Activated CD4-positive, alpha-beta T cell treated with anti-CD3 and anti-CD28 coated beads, Interleukin-2, amount 10 ng/mL, durations not matched to agents 7 days and 5 days (primary cell): ENCODE results near the gene TTC16. TPM values are rescaled to one million over a fixed set of nuclear protein-coding genes. Genes with fewer than 3 reads are reported as not detected.

Experiments
- CTCF ChIA-PET: fragments of 350-600 bp; sonication (Branson Sonifier 250); formaldehyde crosslinking; loops from one replicate; lab custom pipeline; 2021; ENCODE audit warnings: antibody characterized with exemption; lab: Charles Lee
- POLR2A ChIA-PET: fragments of 350-600 bp; sonication (Branson Sonifier 250); formaldehyde crosslinking; loops from one replicate; lab custom pipeline; 2021; ENCODE audit warnings: antibody characterized with exemption; lab: Charles Lee
- DNase-seq: peaks from one replicate; pipeline ENCODE4 v3.0.0-alpha.2; 2020
- H3K27ac Mint-ChIP-seq: one replicate; pipeline ENCODE4 v1.8.0; 2021; ENCODE audit warnings: mild to moderate bottlenecking, moderate library complexity, mixed read lengths
- H3K27me3 Mint-ChIP-seq: one replicate; pipeline ENCODE4 v1.8.0; 2021; ENCODE audit warnings: mixed read lengths
- H3K36me3 Mint-ChIP-seq: one replicate; pipeline ENCODE4 v1.8.0; 2021; ENCODE audit warnings: low read depth, mixed read lengths
- H3K4me1 Mint-ChIP-seq: one replicate; pipeline ENCODE4 v1.8.0; 2021; ENCODE audit warnings: mixed read lengths
- H3K4me3 Mint-ChIP-seq: one replicate; pipeline ENCODE4 v1.8.0; 2021; ENCODE audit warnings: mild to moderate bottlenecking, moderate library complexity, mixed read lengths
- H3K9me3 Mint-ChIP-seq: one replicate; pipeline ENCODE4 v1.8.0; 2021; ENCODE audit warnings: mixed read lengths
- total RNA-seq, 2 experiments: library from RNA; stranded (reverse); gene quantifications; one replicate each; pipeline ENCODE4 v1.2.3, GENCODE V29; 2021

Gene TTC16
- total RNA-seq, 2 experiments from 2014 or later = 1.2 to 1.6 TPM

DNA sequence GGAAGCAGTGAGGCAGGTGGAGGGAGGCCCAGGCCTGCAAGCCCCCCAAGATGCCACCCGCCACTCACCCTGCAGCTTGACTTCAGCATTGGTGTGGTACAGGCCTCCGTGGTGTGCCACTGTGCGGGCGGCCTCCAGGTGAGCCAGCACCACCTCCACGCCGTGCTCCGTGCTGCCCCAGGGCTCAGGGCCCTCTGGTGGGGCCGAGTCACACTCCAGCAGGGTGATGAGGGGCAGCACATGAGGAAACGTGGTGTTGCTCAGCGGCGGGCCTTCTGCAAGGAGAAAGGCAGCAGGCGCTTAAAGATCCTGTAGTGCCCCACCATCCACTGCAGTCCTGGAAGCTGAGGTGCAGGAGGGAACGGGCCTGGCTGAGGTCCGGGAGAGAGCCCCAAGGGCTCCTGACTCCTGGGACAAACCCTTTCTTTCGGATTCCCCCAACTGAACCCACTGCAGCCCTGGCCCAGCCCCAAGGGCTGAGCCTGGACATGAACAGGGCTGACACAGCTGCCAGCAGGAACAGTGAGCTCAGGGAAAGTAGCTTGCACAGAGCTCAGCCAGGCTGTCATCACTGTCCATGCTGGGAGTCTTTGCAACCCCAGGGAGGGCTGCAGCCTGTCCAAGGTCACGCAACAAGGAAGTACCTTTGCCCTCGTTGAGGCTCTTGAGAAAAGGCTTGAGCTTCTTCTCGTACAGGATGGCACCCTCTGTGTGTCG is 23.9 kb downstream of the TTC16 start:
- ChIA-PET POLR2A (no interaction called here), CTCF (interaction anchor here (1.0 to 2.9 kb wide), 2 partner anchors 27 to 182 kb away, joined by 4 to 9 read pairs; no protein-coding TSS in a partner anchor)
- Mint-ChIP-seq H3K36me3 (peaks cover 33% of the 10 kb centered on the region), H3K4me3 (no peak overlapping the region), H3K4me1 (peaks cover 15% of the 10 kb centered on the region), H3K27me3 (no peaks in the 10 kb centered on the region), H3K27ac (no peak overlapping the region), H3K9me3 (no peaks in the 10 kb centered on the region)
- DNase-seq = no peak

DNA sequence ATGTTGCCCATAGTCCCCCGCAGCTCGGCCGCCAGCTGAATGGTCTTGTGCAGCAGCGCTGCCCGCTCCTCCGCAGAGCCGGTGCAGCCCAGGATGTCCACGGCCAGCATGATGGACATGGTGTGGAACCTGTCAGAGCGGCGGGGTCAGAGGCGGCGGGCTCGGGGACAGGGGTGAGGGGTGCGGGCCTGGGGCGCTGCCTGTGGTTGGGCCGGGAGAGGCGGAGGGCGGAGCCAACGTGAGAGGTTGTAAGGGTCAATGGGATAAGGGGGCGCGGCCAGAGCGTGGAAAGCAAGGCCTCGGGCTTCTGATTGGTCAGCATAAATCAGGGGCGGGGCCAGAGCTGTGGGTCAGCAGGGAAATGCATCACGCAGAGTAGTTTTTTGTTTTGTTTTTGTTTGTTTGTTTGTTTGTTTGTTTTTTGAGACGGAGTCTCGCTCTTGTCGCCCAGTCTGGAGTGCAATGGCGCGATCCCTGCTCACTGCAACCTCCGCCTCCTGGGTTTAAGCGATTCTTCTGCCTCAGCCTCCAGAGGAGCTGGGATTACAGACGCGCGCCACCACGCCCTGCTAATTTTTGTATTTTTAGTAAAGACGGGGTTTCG is 26.1 kb downstream of the TTC16 start:
- ChIA-PET POLR2A (no interaction called here), CTCF (interaction anchor here (0.7 to 4.3 kb wide), 4 partner anchors 7 to 443 kb away, joined by 3 to 29 read pairs (median 6); partner anchors contain the start of gene TOR2A)
- no peaks in the 10 kb centered on the region for H3K9me3 Mint-ChIP-seq
- no peak overlapping the region for H3K4me3 Mint-ChIP-seq
- no peak overlapping the region for H3K27ac Mint-ChIP-seq
- DNase-seq = no peak
- H3K4me1 Mint-ChIP-seq = peaks cover 4% of the 10 kb centered on the region
- H3K36me3 Mint-ChIP-seq = peaks cover 48% of the 10 kb centered on the region
- no peaks in the 10 kb centered on the region for H3K27me3 Mint-ChIP-seq

DNA sequence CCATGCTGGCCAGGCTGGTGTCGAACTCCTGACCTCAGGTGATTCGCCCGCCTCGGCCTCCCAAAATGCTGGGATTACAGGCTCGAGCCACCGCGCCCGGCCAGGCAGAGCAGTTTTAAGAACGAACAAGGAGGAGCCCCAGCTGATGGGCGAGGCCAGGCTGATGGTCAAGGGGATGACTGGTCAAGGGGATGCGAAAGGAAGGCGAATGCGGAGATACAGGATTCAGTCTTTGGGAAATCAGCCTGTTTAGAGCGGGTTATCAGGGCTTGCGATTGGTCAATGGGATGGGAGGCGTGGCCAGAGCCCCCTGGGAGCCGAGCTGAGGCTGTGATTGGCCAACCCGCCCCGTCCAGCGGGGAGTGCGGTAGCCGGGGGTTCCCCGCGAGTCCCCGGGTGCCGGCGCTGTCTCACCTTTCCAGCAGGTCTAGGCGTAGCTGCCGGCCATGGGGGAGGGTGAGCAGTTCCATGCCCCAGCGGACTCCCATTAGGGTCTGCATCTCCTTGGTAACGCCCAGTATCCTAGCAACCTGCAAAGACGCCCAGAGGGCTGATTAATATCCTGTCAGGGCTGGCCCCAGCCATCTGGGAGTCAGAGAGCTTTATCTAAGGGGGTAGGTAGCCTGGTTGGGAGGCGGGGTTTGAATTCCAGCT is 26.7 kb downstream of the TTC16 start:
- POLR2A ChIA-PET = no interaction called here

GRCh38 chr9:127744398-127745110 is 28.7 kb downstream of the TTC16 start:
- ChIA-PET POLR2A (no interaction called here), CTCF (interaction anchor here (0.6 to 4.3 kb wide), 5 partner anchors 9 to 26 kb away, joined by 3 to 29 read pairs (median 5); partner anchors contain the start of gene TOR2A)
- peaks cover 45% of the 10 kb centered on the region for H3K36me3 Mint-ChIP-seq
- peaks cover 5% of the 10 kb centered on the region for H3K4me1 Mint-ChIP-seq
- no peak for DNase-seq
- H3K27me3 Mint-ChIP-seq = no peaks in the 10 kb centered on the region
- no peaks in the 10 kb centered on the region for H3K9me3 Mint-ChIP-seq
- H3K27ac Mint-ChIP-seq = no peak overlapping the region
- H3K4me3 Mint-ChIP-seq = no peak overlapping the region

More for the DNA sequence above, 26.7 kb downstream of the TTC16 start:
- CTCF ChIA-PET = interaction anchor here (2.9 to 4.3 kb wide), 2 partner anchors 7 to 179 kb away, joined by 9 to 29 read pairs; partner anchors contain the start of gene TOR2A
- H3K4me1 Mint-ChIP-seq = peaks cover 5% of the 10 kb centered on the region
- no peak for DNase-seq
- no peaks in the 10 kb centered on the region for H3K27me3 Mint-ChIP-seq
- H3K27ac Mint-ChIP-seq = no peak overlapping the region
- no peaks in the 10 kb centered on the region for H3K9me3 Mint-ChIP-seq
- no peak overlapping the region for H3K4me3 Mint-ChIP-seq
- H3K36me3 Mint-ChIP-seq = peaks cover 46% of the 10 kb centered on the region

DNA sequence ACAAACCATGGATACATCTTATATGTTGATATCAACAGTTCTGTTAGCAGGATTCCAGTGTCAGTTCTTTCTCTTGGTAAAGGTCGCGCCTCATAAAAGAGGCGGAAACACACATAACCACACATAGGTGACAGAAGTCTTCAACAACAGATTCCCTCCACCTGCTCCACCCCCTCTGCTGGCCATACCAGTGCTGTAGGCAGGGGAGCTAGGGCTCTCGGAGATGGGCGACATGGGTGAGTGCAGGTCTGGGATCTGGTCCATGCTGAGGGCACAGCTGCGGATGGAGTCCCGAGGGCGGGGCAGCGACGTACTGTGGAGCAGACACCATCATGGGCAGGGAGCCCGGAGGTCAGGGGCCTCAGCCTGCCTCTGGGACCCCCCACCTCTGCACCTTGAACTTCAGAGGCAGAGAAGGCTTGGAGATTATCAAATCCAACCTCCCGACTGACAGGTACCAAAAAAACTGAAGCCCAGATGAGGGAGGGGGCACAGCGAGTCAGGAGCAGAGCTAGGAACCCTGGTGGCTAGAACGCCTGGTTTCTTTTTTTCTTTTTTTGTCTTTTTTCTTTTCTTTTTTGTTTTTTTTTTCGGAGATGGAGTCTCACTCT is 31.2 kb downstream of the TTC16 start:
- Mint-ChIP-seq H3K36me3 (peaks cover 47% of the 10 kb centered on the region), H3K27me3 (no peaks in the 10 kb centered on the region), H3K27ac (peak overlapping the region; percentile 36), H3K9me3 (no peaks in the 10 kb centered on the region), H3K4me3 (no peak overlapping the region), H3K4me1 (peaks cover 5% of the 10 kb centered on the region)
- CTCF ChIA-PET = interaction anchor here (0.9 to 1.7 kb wide), 4 partner anchors 12 to 244 kb away, joined by 3 to 6 read pairs (median 4); partner anchors contain the start of gene TOR2A
- POLR2A ChIA-PET = interaction anchor here (0.6 kb wide), 2 partner anchors 72 to 168 kb away, joined by 3 to 7 read pairs; no protein-coding TSS in a partner anchor
- peak; percentile 47 for DNase-seq

- H3K36me3 Mint-ChIP-seq = peaks cover 41% of the 10 kb centered on the region
Observed at GRCh38 chr9:127749090-127749787, 33.4 kb downstream of the TTC16 start.

DNA sequence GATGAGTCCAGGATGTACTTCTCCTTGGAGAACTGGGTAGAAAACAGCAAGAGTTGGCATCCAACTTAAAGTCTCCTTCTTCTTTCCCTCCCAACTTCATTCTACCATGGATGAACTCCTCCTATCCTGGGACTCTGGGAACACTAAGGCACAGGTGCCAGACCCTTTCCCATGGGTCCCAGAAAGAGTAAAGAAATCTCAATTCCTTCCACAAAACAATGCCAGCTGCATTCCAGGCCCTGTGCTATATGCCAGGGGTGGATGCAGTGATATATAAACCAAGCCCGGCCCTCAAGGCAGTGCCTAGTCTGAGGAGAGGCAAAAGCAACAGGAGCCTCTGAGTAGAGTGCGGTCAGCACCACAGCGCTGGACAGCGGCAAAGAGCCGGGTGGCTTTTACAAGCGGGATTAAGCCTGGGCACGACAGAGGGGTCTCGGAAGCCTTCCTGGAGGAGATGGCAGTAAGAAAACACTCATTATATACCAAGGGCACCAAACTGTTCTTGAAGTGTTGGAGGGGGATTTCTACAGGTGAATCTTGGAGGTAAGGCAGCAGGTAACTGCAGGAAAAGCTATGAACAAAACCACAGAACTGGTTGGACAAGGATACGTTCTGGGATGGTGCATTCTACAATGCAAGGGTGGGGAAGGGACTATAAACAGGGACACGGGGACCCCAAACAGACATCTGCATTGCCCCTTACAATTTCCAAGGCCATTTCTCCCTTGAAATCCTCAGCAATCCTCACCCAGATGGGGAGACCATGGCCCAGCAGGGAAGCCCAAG is 35.6 kb downstream of the TTC16 start:
- H3K27me3 Mint-ChIP-seq = no peaks in the 10 kb centered on the region
- CTCF ChIA-PET = no interaction called here
- no peak overlapping the region for H3K27ac Mint-ChIP-seq
- POLR2A ChIA-PET = interaction anchor here (0.6 kb wide), 1 partner anchor 26 kb away, joined by 3 read pairs; no protein-coding TSS in a partner anchor
- peaks cover 5% of the 10 kb centered on the region for H3K4me1 Mint-ChIP-seq
- no peak for DNase-seq
- peaks cover 29% of the 10 kb centered on the region for H3K36me3 Mint-ChIP-seq
- H3K4me3 Mint-ChIP-seq = no peak overlapping the region
- no peaks in the 10 kb centered on the region for H3K9me3 Mint-ChIP-seq

More at GRCh38 chr9:127749090-127749787, 33.4 kb downstream of the TTC16 start:
- no peaks in the 10 kb centered on the region for H3K27me3 Mint-ChIP-seq
- peaks cover 5% of the 10 kb centered on the region for H3K4me1 Mint-ChIP-seq
- no peak overlapping the region for H3K4me3 Mint-ChIP-seq
- DNase-seq = no peak
- no peaks in the 10 kb centered on the region for H3K9me3 Mint-ChIP-seq
- ChIA-PET POLR2A (no interaction called here), CTCF (no interaction called here)
- H3K27ac Mint-ChIP-seq = no peak overlapping the region

- peaks cover 19% of the 10 kb centered on the region for H3K36me3 Mint-ChIP-seq
- POLR2A ChIA-PET = no interaction called here
Observed at GRCh38 chr9:127753148-127753547, 37.3 kb downstream of the TTC16 start.

DNA sequence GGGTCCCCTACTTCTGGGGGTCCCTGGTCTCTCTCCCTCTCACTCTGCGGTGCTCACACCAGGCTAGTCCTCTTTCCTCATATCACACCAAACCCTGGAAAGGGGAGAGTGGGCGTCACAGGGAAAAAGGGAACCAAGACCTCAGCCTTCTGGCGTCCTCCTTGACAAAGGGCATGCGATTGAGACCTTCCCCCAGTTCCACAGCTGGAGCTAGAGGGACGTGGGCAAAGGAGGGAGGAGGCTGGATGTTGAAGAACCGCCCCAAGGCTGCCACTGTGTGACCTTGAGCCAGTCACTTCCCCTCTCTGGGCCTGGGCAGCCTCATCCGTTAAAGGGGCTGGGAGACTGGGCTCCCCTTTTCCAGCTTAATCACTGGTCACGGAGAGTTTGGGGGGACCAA is 37.7 kb downstream of the TTC16 start:
- H3K36me3 Mint-ChIP-seq = peaks cover 19% of the 10 kb centered on the region
- ChIA-PET POLR2A (no interaction called here), CTCF (interaction anchor here (0.8 to 1.6 kb wide), 2 partner anchors 10 to 19 kb away, joined by 3 to 5 read pairs; partner anchors contain the start of gene TOR2A)
- H3K27ac Mint-ChIP-seq = no peak overlapping the region
- no peak overlapping the region for H3K4me3 Mint-ChIP-seq
- no peak for DNase-seq
- H3K9me3 Mint-ChIP-seq = no peaks in the 10 kb centered on the region
- peaks cover 2% of the 10 kb centered on the region for H3K4me1 Mint-ChIP-seq
- no peaks in the 10 kb centered on the region for H3K27me3 Mint-ChIP-seq

More at GRCh38 chr9:127753148-127753547, 37.3 kb downstream of the TTC16 start:
- Mint-ChIP-seq H3K9me3 (no peaks in the 10 kb centered on the region), H3K4me1 (no peaks in the 10 kb centered on the region), H3K27ac (no peak overlapping the region), H3K27me3 (no peaks in the 10 kb centered on the region), H3K4me3 (no peak overlapping the region)
- DNase-seq = no peak
- CTCF ChIA-PET = interaction anchor here (1.6 kb wide), 1 partner anchor 18 kb away, joined by 5 read pairs; the partner anchor contains the start of gene TOR2A

DNA sequence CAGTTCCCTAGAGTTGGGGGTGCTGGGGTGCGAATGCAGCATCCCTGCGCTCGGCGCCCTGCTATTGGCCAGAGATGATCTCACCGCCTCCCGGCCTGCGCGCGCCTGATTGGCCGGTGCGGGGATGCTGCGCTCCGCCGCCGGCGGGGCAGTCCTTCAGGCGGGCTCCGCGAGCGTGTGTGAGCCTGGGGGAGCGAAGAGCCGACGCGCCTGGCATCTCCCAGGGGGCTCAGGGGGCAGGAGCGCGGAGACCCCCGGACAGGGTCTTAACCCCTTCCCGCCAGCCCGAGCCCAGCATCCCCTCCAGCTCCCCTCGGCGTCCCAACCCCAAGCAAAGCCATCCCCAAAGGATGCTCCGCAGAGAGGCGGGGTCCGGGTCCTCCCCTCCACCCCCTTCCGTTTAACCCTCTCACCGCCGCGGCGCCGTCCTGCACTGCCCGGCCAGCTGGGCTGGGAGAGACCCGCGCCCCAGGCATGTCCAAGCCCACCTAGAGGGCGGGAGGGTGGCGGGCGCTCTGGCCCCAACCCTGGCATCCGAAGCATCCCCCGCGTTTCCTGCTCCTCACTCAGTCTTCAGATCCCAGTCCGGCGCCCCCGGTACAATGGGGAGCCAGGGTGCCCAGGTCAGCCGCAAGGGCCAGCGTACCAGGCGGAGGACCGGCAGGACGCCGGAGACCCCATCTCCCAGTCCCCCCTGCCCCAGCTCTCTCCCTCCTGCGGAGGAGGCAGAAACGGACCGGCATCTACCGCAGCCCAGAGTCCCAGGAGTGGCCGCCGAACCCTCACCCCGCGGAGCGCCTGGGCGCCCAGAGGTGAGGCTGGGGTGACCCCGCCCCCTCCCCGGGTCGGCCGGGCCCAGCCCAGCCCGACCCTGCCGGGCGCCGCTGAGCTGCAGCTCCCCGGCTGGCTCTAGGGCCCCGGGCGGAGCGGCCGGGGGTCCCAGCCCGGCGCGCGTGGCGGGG is 38.5 kb downstream of the TTC16 start:
- ChIA-PET POLR2A (no interaction called here), CTCF (interaction anchor here (0.7 to 1.6 kb wide), 3 partner anchors 9 to 20 kb away, joined by 3 to 5 read pairs (median 3); partner anchors contain the start of gene TOR2A)
- Mint-ChIP-seq H3K4me3 (no peak overlapping the region), H3K27me3 (no peaks in the 10 kb centered on the region), H3K27ac (no peak overlapping the region), H3K4me1 (peaks cover 3% of the 10 kb centered on the region), H3K36me3 (peaks cover 20% of the 10 kb centered on the region), H3K9me3 (no peaks in the 10 kb centered on the region)
- no peak for DNase-seq
